Brain pericyte (primary cell): ENCODE results near the gene MUSTN1.
A peak's percentile ranks its signal among the peaks of the same experiment; 100 is the strongest.

Experiments
- DNase-seq: peaks from one replicate; pipeline ENCODE4 v3.0.0-alpha.2; 2012; ENCODE audit warnings: low read depth, low spot score

The MUSTN1 gene

GRCh38 chr3:52834871-52835501 is at the start of gene MUSTN1:
MUSTN1 (minus strand) TSS chr3:52835019; CDS start chr3:52834948, 71 bp downstream.
- peak; percentile 65 for DNase-seq

GRCh38 chr3:52882377-52882776 is 47.6 kb upstream of the MUSTN1 start:
- no peak for DNase-seq

GRCh38 chr3:52881871-52882270 is 47.1 kb upstream of the MUSTN1 start:
- DNase-seq: no peak

GRCh38 chr3:52880474-52880873 is 45.7 kb upstream of the MUSTN1 start:
- no peak for DNase-seq

GRCh38 chr3:52880047-52880446 is 45.2 kb upstream of the MUSTN1 start:
- DNase-seq: no peak

- DNase-seq: no peak
Observed at GRCh38 chr3:52879581-52879980, 44.8 kb upstream of the MUSTN1 start.

DNA sequence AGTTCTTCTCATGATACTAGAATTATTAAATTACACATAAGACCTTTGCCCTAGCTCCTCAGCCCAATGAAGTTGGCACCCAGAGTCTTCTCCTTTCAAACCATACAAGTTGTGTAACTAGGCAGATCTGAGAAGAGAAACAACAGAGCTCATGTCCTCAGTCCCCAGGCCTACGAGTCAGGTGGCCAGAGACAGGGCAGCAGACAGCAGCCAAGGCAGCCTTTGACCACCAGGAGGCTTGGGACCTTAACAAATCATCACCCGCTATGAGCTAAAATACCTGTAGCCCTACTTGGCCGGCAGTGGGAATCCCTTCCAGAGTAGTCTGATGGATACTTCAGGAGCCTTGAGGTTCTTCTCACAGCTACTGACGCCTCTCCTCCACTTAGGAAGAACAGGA is 44.3 kb upstream of the MUSTN1 start:
- DNase-seq: no peak

GRCh38 chr3:52877085-52877484 is 42.3 kb upstream of the MUSTN1 start:
- no peak for DNase-seq

GRCh38 chr3:52874864-52875587 is 40.2 kb upstream of the MUSTN1 start:
- no peak for DNase-seq

DNA sequence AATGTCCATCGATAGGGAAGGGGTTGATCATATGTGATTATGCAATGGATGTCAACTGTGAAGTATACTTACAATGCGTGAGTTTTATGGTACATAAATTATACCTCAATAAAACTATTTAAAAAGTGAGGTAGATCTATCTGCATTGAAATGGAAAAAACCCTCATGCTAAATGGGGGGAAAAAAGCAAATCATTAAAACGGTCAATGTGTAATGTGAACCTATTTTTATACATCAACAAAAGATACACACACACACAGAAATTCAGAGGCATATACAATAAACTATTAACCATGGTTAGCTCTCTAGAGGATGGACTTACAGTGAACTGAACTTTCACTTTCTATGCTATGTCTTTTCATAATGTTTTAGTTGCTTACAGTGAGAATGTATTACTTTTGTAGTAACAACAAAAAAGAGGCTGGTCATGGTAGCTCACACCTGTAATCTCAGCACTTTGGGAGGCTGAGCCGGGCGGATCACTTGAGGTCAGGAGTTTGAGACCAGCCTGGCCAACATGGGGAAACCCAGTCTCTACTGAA is 39.4 kb upstream of the MUSTN1 start:
- DNase-seq: no peak

GRCh38 chr3:52873433-52874159 is 38.8 kb upstream of the MUSTN1 start:
- no peak for DNase-seq

- DNase-seq: no peak
Observed at GRCh38 chr3:52872245-52872644, 37.4 kb upstream of the MUSTN1 start.

DNA sequence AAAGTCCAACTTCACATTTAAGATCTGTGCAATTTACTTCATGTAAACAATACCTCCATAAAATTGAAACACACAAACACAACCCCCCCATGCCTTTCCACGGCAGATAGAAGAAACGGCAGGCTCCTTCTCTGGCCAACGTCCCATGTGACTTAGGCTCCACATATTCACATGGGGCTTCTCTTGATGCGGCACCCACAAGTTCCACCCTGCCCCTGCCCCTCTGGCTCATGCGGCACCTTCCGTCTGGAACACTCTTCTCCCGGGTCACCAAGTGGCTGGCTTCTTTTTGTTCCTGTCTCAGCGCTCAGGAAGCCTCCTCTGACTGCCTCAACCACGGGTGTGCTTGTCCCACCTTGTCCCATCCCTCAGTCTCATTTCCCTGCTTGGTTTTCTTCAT is 36.9 kb upstream of the MUSTN1 start:
- DNase-seq: no peak

DNA sequence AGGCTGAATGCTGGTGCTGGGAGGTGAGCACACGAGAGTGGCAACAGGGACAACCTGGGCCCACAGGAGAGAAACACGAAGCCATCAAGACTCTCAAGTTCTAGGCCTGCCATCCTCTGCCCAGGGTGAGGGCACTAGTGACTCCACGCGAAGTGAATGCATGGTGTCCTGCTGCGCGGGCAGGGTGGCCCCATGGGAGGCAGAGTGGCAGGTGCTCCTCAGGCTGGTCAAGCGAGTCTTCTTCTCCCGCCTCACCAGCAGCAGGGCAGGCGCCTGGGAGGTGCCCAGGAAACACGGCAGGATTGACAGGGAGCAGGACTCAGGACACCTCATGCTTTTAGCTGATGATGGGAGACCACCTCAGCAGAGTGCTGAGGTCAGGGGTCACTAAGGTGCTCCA is 35.7 kb upstream of the MUSTN1 start:
- DNase-seq: no peak

DNA sequence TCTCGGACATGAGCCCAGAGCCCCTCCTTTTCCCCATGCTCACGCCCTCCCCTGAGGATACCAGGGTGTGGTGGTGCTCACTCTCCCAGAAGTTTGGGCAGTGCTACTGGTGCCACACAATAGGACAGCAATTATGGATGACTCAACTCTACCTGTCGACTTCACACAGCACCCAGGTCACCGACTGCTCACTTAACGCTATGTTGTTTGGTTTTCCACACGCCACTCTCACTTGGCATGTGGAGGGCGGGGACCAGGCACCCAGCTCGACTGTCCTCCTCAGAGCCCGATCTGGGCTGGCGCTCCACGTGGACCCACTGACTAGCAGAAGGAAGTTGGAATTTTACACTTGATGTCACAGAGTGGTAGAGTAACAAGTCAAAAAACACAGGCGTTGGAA is 31.6 kb upstream of the MUSTN1 start:
- DNase-seq: no peak

- DNase-seq: no peak
Observed at GRCh38 chr3:52865994-52866393, 31.2 kb upstream of the MUSTN1 start.

DNA sequence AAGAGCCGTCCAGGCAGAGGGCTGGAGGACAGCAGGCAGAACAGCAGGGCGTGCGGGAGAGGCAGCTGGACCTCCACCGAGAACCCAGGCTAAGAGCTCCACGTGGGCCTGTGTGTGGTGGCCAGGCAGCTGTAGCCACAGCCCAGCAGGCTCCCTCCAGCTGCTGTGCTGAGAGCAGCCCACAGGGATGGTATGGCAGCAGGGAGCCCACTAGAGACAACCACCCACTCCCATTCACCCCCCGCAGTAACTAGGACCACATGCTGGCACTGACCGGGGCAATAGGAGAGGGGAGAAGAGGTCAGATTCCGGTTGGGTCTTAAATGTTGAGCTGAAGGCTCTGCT is 25.6 kb upstream of the MUSTN1 start:
- DNase-seq: no peak

DNA sequence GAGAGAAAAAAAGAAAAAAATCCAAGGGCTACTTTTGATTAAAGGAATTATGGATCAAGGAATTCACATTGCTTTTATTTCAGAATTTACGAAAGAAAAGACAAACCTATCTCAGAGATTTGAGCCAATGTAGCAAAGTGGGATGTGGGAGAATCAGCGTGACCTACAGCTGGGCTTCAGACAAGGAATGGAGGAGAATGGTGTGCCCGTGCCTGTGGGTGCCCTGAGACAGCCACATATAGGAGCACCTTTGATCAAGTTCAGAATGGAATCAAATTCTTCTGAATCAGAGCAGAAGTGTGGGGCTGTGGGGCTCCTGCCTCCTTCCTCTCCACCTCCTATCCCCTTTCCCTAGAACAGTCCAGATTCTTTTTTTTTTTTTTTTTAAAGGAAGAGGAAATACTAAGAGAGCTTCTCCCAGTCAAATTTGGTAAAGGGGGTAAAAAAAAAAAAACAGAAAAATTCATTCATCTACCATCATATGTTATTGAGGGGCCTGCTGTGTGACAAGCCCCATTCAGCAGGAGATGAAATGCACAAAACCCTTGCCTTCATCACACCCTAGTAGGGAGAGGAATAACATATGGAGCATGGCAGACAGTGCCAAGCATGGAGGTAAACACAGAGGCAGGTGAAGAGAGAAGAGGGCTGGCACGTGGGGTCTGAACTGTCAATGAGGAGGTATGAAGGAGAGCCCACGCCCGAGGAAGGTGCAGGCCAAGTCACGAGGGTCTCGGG is 25.0 kb upstream of the MUSTN1 start:
- DNase-seq: no peak

DNA sequence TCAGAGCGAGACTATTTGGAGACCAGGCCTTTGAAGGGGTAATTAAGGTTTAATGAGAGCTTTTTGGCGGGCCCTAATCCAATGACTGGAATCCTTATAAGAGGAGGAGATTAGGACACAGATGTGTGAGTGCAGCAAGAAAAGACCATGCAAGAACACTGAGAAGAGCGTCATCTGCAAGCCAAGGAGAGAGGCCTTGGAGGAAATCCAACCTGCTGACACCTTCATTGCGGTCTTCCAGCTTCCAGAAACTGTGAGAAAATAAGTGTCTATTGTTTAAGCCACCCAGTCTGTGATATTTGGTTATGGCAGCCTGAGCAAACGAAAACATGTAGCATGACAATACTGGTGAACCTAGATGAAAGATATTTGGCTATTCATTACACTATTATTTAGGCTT is 23.0 kb upstream of the MUSTN1 start:
- DNase-seq: no peak

GRCh38 chr3:52857133-52857532 is 22.3 kb upstream of the MUSTN1 start:
- DNase-seq: no peak

DNA sequence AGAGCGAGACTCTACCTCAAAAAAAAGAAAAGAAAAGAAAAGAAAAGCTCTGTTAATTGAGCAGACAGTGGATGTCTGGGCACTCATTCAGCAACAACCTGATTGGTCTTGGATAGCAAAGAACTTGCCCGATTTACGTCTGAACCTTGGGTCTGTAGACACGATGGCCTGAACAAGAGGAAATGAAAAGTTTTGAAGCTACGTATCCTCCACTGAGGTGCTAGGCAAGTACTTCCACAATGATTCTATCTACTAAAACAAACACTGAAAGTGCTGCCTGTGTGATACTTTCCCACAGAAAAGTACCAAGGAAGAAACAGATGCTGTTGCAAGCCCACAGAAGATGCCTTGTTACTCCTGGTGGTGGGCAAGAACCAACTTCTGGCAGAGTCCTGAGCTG is 21.8 kb upstream of the MUSTN1 start:
- DNase-seq: no peak

GRCh38 chr3:52854013-52854412 is 19.2 kb upstream of the MUSTN1 start:
- no peak for DNase-seq
